ENCODE data around the gene LDB2.

Gene LDB2

DNA sequence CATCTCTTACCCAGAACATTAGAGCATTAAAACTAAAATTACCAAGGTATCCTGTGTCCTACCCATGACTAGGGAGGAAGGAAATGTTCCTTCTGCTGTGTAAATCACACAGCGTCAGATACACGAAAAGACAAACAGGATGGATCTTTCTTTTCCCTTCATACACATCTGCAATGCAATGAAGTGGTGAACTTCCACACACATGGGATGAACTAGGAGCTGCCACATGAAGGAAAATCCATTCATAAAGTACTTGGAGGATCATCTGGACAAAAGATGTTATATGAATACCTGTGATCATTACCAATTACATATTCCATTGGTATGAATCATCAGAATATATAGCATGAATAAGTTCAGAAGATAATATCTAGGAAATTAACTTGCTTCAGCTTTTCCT lies 46.2 kb downstream of the LDB2 start:
- TF ChIP-seq MYC (IDR thresholded peaks at IDR 0.05; ENCODE audit: low read depth, low read length) (no peak), MAX (IDR thresholded peaks at IDR 0.05; ENCODE audit: low read depth, low read length) (no peak), POLR2A (IDR thresholded peaks at IDR 0.05; ENCODE audit: extremely low read depth, insufficient read length) (no peak), CTCF (IDR thresholded peaks at IDR 0.05; ENCODE audit: low read depth, low read length) (no peak)
- DNase-seq (ENCODE audit: low read depth): no peak
- H3K4me3 ChIP-seq (ENCODE audit: low read depth, low read length): no peak overlapping the region

- H3K4me3 ChIP-seq (ENCODE audit: low read depth, low read length): no peak overlapping the region
- TF ChIP-seq MYC (IDR thresholded peaks at IDR 0.05; ENCODE audit: low read depth, low read length): no peak
- TF ChIP-seq CTCF (IDR thresholded peaks at IDR 0.05; ENCODE audit: low read depth, low read length): no peak
- TF ChIP-seq POLR2A (IDR thresholded peaks at IDR 0.05; ENCODE audit: extremely low read depth, insufficient read length): no peak
- TF ChIP-seq MAX (IDR thresholded peaks at IDR 0.05; ENCODE audit: low read depth, low read length): no peak
- DNase-seq (ENCODE audit: low read depth): no peak
Observed at GRCh38 chr4:16846540-16847117, 51.8 kb downstream of the LDB2 start.

DNA sequence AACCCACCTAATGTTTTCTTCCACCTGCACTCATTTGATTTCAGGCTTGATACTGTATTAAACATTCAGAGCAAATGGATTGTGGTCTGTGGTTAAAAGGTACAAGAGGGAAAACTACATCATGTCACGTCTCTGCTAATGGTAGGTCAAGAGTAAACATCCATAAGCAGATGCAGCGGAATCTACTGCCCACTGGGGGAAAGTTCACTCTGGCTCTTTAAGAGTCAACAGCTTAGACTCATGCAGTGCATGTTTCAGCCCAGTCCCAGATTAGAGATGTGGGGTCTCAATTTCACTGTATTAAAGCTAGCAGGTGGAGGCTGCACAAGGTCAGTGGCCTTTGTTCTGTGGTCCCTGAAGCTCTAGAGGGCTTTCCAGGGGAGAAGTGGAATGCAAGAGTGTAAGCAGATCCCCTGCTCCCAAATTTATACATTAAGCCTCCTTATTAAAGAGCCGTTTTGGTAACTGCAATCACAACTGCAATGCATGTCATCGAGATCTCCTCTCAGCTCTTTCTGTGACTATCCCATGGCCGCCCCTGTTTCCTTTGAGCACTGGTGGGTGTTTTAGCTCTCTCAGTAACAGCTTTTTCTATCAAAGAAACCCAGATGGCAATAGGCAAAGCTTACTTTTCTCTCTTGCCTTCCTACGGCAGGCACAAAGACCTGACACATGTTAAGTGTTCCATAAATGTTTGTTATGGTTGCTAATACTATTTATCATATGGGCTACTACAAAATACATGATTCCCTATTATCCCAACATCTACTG lies 53.4 kb downstream of the LDB2 start:
- DNase-seq (ENCODE audit: low read depth): no peak
- H3K4me3 ChIP-seq (ENCODE audit: low read depth, low read length): no peak overlapping the region
- no peak for TF ChIP-seq CTCF (IDR thresholded peaks at IDR 0.05; ENCODE audit: low read depth, low read length)
- TF ChIP-seq POLR2A (IDR thresholded peaks at IDR 0.05; ENCODE audit: extremely low read depth, insufficient read length): no peak
- TF ChIP-seq MYC (IDR thresholded peaks at IDR 0.05; ENCODE audit: low read depth, low read length): no peak
- no peak for TF ChIP-seq MAX (IDR thresholded peaks at IDR 0.05; ENCODE audit: low read depth, low read length)

- DNase-seq (ENCODE audit: low read depth): no peak
Observed at GRCh38 chr4:16843831-16844508, 54.5 kb downstream of the LDB2 start.

GRCh38 chr4:16838226-16838875 lies 60.1 kb downstream of the LDB2 start:
- no peak for DNase-seq (ENCODE audit: low read depth)
- TF ChIP-seq MAX (IDR thresholded peaks at IDR 0.05; ENCODE audit: low read depth, low read length) (no peak), CTCF (IDR thresholded peaks at IDR 0.05; ENCODE audit: low read depth, low read length) (no peak), MYC (IDR thresholded peaks at IDR 0.05; ENCODE audit: low read depth, low read length) (no peak), POLR2A (IDR thresholded peaks at IDR 0.05; ENCODE audit: extremely low read depth, insufficient read length) (no peak)

More at GRCh38 chr4:16843831-16844508, 54.5 kb downstream of the LDB2 start:
- no peak for TF ChIP-seq MAX (IDR thresholded peaks at IDR 0.05; ENCODE audit: low read depth, low read length)
- H3K4me3 ChIP-seq (ENCODE audit: low read depth, low read length): no peak overlapping the region

More at GRCh38 chr4:16838226-16838875, 60.1 kb downstream of the LDB2 start:
- H3K4me3 ChIP-seq (ENCODE audit: low read depth, low read length): no peak overlapping the region
